Stimulated activated CD4-positive, alpha-beta T cell treated with anti-CD3 and anti-CD28 coated beads, Interleukin-15, amount 100 ng/mL, for 48 hours (primary cell): Measurements from ENCODE around the gene ERO1B.
"Not testable (repeated sequence)": the region's sequence is repeated elsewhere in the genome, so short reads cannot be mapped to it uniquely, and the experiment has no call there.

Experiments used
- DNase-seq, 2 donors: peaks; one replicate each; pipeline ENCODE4 v3.0.0-alpha.2; 2020; ENCODE audit warnings: low read depth in 2 of 2

The ERO1B gene

GRCh38 chr1:236188084-236188483 is 93.7 kb downstream of the ERO1B start:
- DNase-seq = not testable (repeated sequence)

GRCh38 chr1:236186471-236186870 is 95.3 kb downstream of the ERO1B start:
- DNase-seq = not testable (repeated sequence)

DNA sequence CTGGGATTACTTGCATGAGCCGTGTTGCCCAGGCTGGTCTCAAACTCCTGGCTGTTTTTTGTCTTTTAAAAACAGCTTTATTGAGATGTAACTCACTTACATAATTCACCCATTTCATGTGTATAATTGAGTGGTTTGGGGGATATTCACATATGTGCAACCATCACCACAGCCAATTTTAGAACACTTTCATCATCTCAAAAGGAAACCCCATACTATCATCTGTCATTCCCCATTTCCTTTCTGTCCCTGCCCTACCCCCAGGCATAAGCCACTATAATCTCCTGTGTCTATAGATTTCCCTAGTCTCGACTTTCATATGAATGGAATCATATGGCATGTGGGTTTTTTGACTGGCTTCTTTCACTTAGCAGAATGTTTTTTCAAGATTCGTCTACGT is 96.1 kb downstream of the ERO1B start:
- DNase-seq = no peak

DNA sequence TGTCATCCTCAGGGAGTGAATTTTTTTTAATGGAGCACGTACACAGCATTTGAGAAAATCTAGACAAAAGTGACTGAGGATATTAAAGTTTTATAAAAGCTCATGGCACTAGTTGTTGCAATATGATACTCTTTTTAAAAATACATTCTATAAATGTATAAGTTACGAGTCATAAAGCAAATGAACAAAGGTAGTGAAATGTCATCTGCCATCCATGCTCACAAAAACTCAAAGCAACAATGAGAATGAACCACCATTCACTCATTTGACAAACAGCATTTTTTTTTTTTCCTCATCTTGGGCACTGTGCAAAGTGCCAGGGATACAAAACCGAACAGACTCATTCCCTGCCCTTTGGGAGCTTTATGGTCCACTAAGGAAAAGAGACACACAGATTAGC is 100.7 kb downstream of the ERO1B start:
- DNase-seq = no peak

- no peak for DNase-seq
Measured at GRCh38 chr1:236179634-236180033, 102.1 kb downstream of the ERO1B start.

- DNase-seq = no peak
Measured at GRCh38 chr1:236176337-236177336, 105.1 kb downstream of the ERO1B start.

DNA sequence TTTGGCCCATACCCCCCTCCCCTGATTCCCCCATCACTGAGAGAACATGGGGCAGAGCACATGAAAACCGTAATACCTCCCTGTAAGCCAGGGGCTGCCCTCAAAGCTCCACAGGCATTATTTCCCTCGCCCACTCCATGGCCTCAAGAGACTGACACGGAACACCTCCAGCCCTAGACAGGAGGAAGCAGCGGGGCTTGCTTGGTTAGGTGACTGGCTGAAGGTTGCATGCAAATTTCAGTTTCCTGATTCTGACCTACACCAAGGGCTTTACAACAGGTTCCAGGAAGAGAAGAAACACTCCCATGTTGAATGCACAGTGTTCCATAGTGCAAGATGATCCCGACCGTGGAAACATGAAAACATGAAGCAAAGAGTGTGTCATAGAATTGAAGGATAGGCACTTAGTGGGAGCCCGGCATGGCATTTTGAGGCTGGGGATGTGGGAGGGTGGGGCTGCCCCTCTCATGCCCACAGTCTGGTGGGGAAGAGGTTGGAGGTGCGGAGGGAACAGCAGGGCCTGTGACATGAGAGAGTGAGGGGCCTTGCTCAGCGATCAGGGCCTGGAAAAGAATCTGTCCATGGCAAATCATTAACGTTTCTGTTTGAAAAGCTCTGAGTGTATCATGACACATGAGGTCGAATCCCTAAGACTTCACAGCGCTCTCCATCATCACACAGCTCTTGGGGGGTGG is 106.0 kb downstream of the ERO1B start:
- no peak for DNase-seq

- no peak for DNase-seq
Measured at GRCh38 chr1:236173174-236173767, 108.5 kb downstream of the ERO1B start.

- DNase-seq = no peak
Measured at GRCh38 chr1:236172041-236172579, 109.6 kb downstream of the ERO1B start.

- DNase-seq = no peak
Measured at GRCh38 chr1:236168716-236169429, 112.9 kb downstream of the ERO1B start.

DNA sequence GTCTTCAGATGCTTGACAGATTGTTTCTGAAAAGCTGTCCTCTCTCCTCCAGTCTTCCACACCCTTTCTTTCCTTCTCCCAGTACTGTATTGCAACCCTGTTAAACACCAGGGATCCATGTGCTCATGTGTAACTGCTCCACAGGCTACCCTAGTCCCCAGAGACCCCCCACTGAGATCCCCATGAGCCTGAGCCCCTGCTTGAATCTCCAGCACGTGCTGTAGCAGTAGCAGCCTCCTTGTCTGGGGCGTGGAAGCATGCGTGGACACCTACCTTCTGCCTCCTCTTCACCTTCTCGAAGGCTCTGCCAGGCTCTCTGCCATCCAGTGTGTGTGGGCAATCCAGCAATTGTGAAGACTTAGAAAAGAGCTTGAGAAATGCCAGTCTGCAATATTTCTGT is 114.2 kb downstream of the ERO1B start:
- DNase-seq = no peak

- no peak for DNase-seq
Measured at GRCh38 chr1:236167154-236167553, 114.6 kb downstream of the ERO1B start.

DNA sequence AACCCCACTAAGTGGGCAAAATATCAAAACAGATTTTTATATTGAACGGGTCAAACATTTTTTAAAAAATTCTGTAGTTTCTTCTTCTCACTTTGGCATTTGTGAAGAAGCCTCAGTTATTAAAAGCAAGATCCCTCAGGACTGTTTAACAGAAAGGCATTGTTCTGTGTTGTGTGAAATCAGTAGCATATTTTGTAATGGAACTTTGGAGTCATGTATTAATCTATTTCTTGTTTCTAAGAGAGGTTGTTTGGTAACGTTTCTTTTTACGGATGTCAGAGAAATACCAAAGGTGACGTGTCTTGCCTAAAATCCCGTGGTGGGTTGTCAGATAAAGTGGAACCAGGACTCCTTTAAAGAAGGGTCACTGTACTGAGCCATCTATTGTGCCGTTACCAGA is 115.7 kb downstream of the ERO1B start:
- DNase-seq = no peak
